GM19467 (cell line): Measurements from ENCODE around the gene HIC2.
A peak's percentile ranks its signal among the peaks of the same experiment; 100 is the strongest.
"Not testable (repeated sequence)": the region's sequence is repeated elsewhere in the genome, so short reads cannot be mapped to it uniquely, and the experiment has no call there.

Experiments used
- ATAC-seq: cut with Tn5 transposase; IDR thresholded peaks from one replicate; pipeline ENCODE4 v1.9.1; 2021; ENCODE audit warnings: mild to moderate bottlenecking, moderate library complexity; ENCODE audit not compliant: unreplicated experiment

HIC2 gene

GRCh38 chr22:21449531-21450319 is 32.6 kb downstream of the HIC2 start:
- no peak for ATAC-seq

- ATAC-seq, result no peak
Observed at GRCh38 chr22:21450320-21450831, 33.2 kb downstream of the HIC2 start.

GRCh38 chr22:21450858-21451353 is 33.7 kb downstream of the HIC2 start:
- ATAC-seq, result no peak

DNA sequence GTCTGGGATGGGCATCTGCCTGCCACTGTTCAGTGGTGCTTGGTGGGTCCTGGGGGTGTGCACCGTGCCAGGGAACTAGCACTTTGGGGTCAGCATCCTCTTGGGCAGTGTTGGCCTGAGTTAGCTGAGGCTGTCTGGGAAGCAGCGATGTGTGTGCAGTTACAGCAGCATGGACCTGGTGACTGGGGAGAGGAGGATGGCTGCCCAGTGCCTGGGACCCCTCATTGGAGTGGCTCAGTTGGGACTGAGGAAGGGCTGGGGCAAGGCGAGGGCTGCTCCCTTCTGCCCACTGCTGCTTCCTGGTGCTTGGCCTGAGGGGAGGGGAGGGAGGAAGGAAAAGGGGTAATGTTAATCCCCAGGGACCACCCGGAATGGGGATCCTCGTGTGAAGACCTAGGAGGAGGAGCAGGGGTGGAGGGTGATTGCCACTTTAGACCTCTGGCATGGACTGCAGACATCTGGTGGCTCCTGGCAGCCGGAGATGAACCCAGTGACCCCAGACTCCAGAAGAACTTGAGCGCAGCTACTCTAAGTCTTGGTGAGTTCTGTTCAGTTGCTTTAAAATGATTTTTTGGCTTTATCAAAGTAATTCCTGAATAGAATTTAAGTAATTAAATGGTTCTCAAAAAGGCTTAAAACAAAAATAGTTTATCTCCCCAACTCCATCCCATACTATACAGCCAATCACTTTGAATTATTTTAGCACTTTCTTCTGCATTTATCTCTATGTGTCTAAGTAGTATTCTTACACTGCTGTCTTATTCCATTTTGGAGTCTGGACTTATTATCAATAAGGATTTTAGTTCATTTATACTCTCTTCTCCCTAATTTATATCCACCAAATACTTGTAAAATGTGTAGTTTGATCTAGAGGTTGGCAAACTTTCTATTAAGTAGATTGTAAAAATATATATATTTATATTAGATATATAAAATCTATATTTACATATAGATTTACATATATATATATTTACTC is 34.7 kb downstream of the HIC2 start:
- no peak for ATAC-seq

- ATAC-seq, result not testable (repeated sequence)
Observed at GRCh38 chr22:21452666-21453065, 35.5 kb downstream of the HIC2 start.

DNA sequence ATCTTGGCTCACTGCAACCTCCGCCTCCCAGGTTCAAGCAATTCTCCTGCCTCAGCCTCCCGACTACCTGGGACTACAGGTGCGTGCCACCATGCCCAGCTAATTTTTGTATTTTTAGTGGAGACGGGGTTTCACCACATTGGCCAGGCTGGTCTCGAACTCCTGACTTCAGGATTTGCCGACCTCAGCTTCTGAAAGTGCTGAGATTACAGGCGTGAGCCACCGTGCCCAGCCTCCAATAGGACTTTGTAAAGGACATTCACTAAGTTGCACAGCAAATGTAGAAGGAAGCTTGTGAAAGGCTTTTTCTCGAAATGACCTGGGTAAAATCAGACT is 37.8 kb downstream of the HIC2 start:
- not testable (repeated sequence) for ATAC-seq

- no peak for ATAC-seq
Observed at GRCh38 chr22:21455334-21456089, 38.3 kb downstream of the HIC2 start.

GRCh38 chr22:21457023-21457787 is 40.0 kb downstream of the HIC2 start:
- no peak for ATAC-seq

DNA sequence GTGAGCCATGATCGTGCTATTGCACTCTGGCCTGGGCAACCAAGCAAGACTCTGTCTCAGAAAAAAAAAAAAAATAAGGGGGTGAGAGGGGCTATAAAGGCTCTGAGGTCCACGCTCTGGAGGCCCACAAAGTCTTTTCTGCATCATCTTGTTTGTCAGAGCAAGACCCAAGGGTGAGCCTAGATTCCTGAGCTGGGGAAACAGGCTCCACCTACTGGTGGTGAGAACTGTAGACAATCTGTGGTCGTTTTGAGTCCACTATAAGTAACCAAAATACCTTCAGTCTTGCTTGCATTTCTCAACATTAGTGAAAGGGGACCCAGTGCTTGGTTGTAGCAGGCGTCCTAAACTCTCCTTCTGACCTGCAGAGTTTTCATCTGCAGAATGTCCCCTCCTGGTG is 45.5 kb downstream of the HIC2 start:
- ATAC-seq, result not testable (repeated sequence)

- peak; percentile 16 for ATAC-seq
Observed at GRCh38 chr22:21467337-21468193, 50.4 kb downstream of the HIC2 start, which contains the start of gene TMEM191C. TSS of gene TMEM191C (plus strand) at chr22:21467387. CDS start at chr22:21467460, 73 bp downstream.

DNA sequence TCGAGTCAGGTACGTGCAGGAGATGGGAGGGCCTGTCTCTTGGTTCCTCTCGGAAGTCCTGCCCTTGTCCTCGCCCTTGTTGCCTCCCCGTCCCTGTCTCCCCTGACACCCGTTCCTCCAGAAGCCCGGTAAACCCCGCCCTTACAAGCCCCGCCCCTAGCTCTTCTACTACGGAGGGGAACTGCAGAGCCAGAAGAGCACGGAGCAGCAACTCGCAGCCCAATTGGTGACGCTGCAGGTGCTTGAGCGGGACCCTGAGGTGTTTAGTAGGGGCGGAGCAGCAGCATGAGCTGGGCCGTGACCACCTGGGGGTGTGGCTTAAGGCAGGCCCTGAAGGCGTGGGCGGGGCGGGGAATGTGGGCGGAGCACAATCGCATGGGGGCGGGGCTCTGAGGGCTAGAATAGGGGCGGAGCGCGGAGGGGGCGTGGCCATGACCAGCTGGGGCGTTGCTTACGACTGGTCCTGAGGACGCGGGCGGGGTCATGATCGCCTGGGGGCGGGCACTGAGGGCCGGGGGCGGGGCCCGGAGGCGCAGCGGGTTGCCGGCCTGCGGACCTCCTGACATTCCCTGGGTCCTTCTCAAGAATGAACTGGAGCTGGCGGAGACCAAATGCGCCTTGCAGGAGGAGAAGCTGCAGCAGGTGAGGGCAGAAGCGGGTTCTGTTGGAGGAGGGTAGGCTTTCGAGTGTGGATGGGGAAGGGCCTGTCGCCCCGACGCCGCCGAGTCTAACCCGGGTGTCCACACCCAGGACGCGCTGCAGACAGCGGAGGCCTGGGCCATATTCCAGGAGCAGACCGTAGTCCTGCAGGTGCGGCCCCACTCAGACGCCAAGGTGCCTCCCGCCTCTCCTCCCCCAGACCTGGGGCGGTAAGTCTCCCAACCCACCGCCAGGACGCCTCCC is 51.3 kb downstream of the HIC2 start:
- peak; percentile 79 for ATAC-seq

- ATAC-seq, result peak; percentile 4
Observed at GRCh38 chr22:21469097-21469994, 52.2 kb downstream of the HIC2 start.

DNA sequence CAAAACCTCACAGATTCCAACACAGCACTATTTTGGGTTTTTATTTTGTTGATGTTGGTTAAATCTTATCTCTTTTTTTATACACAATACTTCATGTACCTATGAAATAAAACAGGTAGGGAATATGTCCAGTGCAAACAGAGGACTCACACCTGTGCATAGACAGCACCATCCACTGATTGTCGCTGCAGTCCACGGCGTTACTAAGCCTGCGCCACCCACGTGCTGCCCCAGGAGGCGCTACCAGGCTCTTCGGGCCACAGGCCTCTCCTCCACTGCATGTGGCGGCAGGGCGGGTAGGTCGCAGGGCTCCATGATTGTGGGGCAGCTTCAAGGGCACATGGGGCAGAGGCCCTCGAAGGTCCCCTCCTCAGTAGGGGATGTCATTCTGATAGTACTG is 55.8 kb downstream of the HIC2 start:
- ATAC-seq, result not testable (repeated sequence)

GRCh38 chr22:21473664-21474063 is 56.5 kb downstream of the HIC2 start:
- not testable (repeated sequence) for ATAC-seq

GRCh38 chr22:21484039-21484438 is 66.9 kb downstream of the HIC2 start:
- ATAC-seq, result not testable (repeated sequence)

DNA sequence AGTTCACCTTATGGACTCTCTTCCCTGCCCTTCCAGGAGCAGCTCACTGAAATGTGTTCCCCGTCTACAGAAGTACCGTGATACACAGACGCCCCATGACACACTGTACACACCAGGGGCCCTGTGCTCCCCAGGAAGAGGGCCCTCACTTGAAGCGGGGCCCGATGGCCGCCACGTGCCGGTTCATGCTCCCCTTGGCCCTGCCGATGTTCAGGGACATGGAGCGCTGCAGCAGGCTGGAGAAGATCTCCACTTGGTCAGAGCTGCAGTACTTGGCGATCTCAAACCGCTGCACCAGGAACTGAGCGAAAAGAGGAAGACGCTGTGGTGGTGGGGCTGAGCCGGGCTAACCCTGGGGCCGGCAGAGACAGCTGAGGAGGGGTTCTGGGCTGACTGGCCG is 70.6 kb downstream of the HIC2 start:
- ATAC-seq, result not testable (repeated sequence)

- not testable (repeated sequence) for ATAC-seq
Observed at GRCh38 chr22:21489149-21489680, 72.0 kb downstream of the HIC2 start.
